ENCODE results near the gene RPP38.

The RPP38 gene

DNA sequence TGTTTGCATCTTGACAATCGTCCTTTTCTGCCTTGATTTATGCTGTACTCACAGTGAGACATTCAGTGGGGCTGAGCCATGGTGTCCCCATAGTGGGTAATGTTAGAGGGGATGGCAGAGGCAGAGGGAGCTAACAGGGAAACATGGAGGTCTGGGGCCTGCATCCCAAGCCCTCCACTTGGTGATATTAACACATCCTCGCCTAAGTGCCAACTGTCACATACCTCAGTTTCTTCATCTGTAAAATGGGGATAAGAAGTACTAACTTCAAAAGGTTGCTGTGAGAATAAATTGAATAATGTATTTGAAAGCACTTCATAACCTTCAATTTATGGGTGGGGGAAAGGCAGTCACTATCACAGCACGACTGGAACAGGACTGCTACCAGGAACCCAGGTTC lies 27.8 kb downstream of the RPP38 start:
- no peaks in the 10 kb centered on the region for H3K9me3 ChIP-seq (ENCODE audit: control insufficient read depth in 2 of 2, low read length in 2 of 2)
- no peak overlapping the region for H3K27ac ChIP-seq (ENCODE audit: low read depth in 2 of 2, low read length in 2 of 2)
- H3K9ac ChIP-seq (ENCODE audit: low read depth in 1 of 2, low read length in 2 of 2): no peak overlapping the region
- no peak overlapping the region for H3K4me3 ChIP-seq (ENCODE audit: low read length in 2 of 2)
- H3K27me3 ChIP-seq (ENCODE audit: control insufficient read depth in 2 of 2, insufficient read depth in 2 of 2, low read length in 2 of 2): no peaks in the 10 kb centered on the region
- H3K36me3 ChIP-seq (ENCODE audit: control insufficient read depth in 2 of 2, insufficient read depth in 2 of 2, low read length in 2 of 2): peaks cover 18 to 21% of the 10 kb centered on the region in 2 donors
- H3K4me1 ChIP-seq (ENCODE audit: control insufficient read depth in 2 of 2, insufficient read depth in 2 of 2, low read length in 2 of 2): no peaks in the 10 kb centered on the region

- Histone ChIP-seq H3K27ac (ENCODE audit: low read depth in 2 of 2, low read length in 2 of 2) (no peak overlapping the region), H3K4me3 (ENCODE audit: low read length in 2 of 2) (no peak overlapping the region), H3K4me1 (ENCODE audit: control insufficient read depth in 2 of 2, insufficient read depth in 2 of 2, low read length in 2 of 2) (no peaks in the 10 kb centered on the region), H3K27me3 (ENCODE audit: control insufficient read depth in 2 of 2, insufficient read depth in 2 of 2, low read length in 2 of 2) (no peaks in the 10 kb centered on the region), H3K9ac (ENCODE audit: low read depth in 1 of 2, low read length in 2 of 2) (no peak overlapping the region), H3K36me3 (ENCODE audit: control insufficient read depth in 2 of 2, insufficient read depth in 2 of 2, low read length in 2 of 2) (peaks cover 33 to 35% of the 10 kb centered on the region in 2 donors), H3K9me3 (ENCODE audit: control insufficient read depth in 2 of 2, low read length in 2 of 2) (no peaks in the 10 kb centered on the region)
Measured at GRCh38 chr10:15131330-15131729, 34.2 kb downstream of the RPP38 start.

DNA sequence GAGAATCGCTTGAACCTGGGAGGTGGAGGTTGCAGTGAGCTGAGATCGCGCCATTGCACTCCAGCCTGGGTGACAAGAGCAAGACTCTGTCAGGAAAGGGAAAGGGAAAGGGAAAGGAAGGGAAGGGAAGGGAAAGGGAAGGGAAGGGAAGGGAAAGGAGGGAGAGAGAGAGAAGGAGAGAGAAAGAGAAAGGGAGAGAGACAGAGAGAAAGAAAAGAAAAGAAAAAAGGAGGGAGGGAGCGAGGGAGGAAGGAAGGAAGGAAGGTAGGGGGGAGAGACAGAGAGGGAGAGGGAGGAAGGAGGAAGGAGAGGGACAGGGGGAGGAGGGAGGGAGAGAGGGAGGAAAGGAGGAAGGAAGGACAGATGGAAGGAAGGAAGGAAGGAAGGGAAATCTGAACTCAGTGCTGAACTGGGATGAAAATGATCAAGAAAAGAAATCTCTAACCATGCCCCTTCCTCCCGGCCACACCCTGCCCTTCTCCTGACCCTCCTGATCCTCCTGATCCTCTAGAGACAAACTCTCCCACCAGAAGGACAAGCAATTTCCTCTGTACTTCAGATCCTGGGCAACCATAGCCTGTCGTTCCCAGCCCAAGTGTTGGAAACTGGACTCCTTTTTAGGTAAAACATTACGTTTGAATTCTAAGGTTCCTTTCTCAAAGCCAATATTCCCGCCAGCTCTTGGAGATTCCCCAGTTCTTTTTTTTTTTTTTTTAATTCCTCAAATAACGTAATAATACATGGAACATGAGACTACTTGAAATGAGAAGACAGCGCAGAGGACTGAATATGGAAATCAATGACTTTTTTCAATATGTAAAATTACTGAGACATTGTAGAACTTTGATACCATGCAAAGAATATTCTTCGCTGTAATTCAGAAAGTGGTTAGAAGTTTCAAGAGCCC lies 39.2 kb downstream of the RPP38 start:
- no peak overlapping the region for H3K4me3 ChIP-seq (ENCODE audit: low read length in 2 of 2)
- H3K27me3 ChIP-seq (ENCODE audit: control insufficient read depth in 2 of 2, insufficient read depth in 2 of 2, low read length in 2 of 2): no peaks in the 10 kb centered on the region
- H3K9ac ChIP-seq (ENCODE audit: low read depth in 1 of 2, low read length in 2 of 2): no peak overlapping the region
- peaks cover 27 to 36% of the 10 kb centered on the region in 2 donors for H3K36me3 ChIP-seq (ENCODE audit: control insufficient read depth in 2 of 2, insufficient read depth in 2 of 2, low read length in 2 of 2)
- H3K27ac ChIP-seq (ENCODE audit: low read depth in 2 of 2, low read length in 2 of 2): no peak overlapping the region
- H3K9me3 ChIP-seq (ENCODE audit: control insufficient read depth in 2 of 2, low read length in 2 of 2): no peaks in the 10 kb centered on the region
- H3K4me1 ChIP-seq (ENCODE audit: control insufficient read depth in 2 of 2, insufficient read depth in 2 of 2, low read length in 2 of 2): no peaks in the 10 kb centered on the region

GRCh38 chr10:15137036-15137359 lies 39.8 kb downstream of the RPP38 start:
- H3K9me3 ChIP-seq (ENCODE audit: control insufficient read depth in 2 of 2, low read length in 2 of 2): no peaks in the 10 kb centered on the region
- no peak overlapping the region for H3K4me3 ChIP-seq (ENCODE audit: low read length in 2 of 2)
- H3K4me1 ChIP-seq (ENCODE audit: control insufficient read depth in 2 of 2, insufficient read depth in 2 of 2, low read length in 2 of 2): peaks cover 0 to 2% of the 10 kb centered on the region in 2 donors
- H3K27ac ChIP-seq (ENCODE audit: low read depth in 2 of 2, low read length in 2 of 2): no peak overlapping the region
- no peaks in the 10 kb centered on the region for H3K27me3 ChIP-seq (ENCODE audit: control insufficient read depth in 2 of 2, insufficient read depth in 2 of 2, low read length in 2 of 2)
- peaks cover 27 to 33% of the 10 kb centered on the region in 2 donors for H3K36me3 ChIP-seq (ENCODE audit: control insufficient read depth in 2 of 2, insufficient read depth in 2 of 2, low read length in 2 of 2)
- no peak overlapping the region for H3K9ac ChIP-seq (ENCODE audit: low read depth in 1 of 2, low read length in 2 of 2)

GRCh38 chr10:15137636-15138035 lies 40.5 kb downstream of the RPP38 start:
- H3K9me3 ChIP-seq (ENCODE audit: control insufficient read depth in 2 of 2, low read length in 2 of 2): no peaks in the 10 kb centered on the region
- peaks cover 26 to 32% of the 10 kb centered on the region in 2 donors for H3K36me3 ChIP-seq (ENCODE audit: control insufficient read depth in 2 of 2, insufficient read depth in 2 of 2, low read length in 2 of 2)
- no peak overlapping the region for H3K4me3 ChIP-seq (ENCODE audit: low read length in 2 of 2)
- H3K27me3 ChIP-seq (ENCODE audit: control insufficient read depth in 2 of 2, insufficient read depth in 2 of 2, low read length in 2 of 2): no peaks in the 10 kb centered on the region
- H3K27ac ChIP-seq (ENCODE audit: low read depth in 2 of 2, low read length in 2 of 2): no peak overlapping the region
- peaks cover 0 to 2% of the 10 kb centered on the region in 2 donors for H3K4me1 ChIP-seq (ENCODE audit: control insufficient read depth in 2 of 2, insufficient read depth in 2 of 2, low read length in 2 of 2)
- no peak overlapping the region for H3K9ac ChIP-seq (ENCODE audit: low read depth in 1 of 2, low read length in 2 of 2)

DNA sequence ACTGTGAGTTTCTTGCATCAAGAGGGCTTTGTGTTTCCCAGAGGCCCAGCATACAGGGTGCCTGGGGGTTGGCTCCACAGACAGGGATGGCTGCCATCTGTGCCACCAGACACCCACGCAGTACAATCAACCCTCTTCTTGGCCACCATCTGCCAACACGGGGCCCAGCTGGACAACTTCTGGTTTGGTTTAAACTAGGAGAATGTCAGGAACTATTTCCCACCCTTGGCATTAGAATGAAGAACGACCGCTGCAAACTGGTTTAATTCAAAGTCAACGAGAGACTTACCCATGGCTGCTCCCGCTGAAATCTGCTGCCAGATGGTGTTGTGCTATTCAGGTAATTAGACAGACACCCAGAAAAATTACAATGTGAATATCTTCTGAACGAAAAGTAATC lies 43.5 kb downstream of the RPP38 start:
- Histone ChIP-seq H3K9ac (ENCODE audit: low read depth in 1 of 2, low read length in 2 of 2) (no peak overlapping the region), H3K4me3 (ENCODE audit: low read length in 2 of 2) (no peak overlapping the region), H3K9me3 (ENCODE audit: control insufficient read depth in 2 of 2, low read length in 2 of 2) (no peaks in the 10 kb centered on the region), H3K27me3 (ENCODE audit: control insufficient read depth in 2 of 2, insufficient read depth in 2 of 2, low read length in 2 of 2) (no peaks in the 10 kb centered on the region), H3K27ac (ENCODE audit: low read depth in 2 of 2, low read length in 2 of 2) (no peak overlapping the region), H3K4me1 (ENCODE audit: control insufficient read depth in 2 of 2, insufficient read depth in 2 of 2, low read length in 2 of 2) (peaks cover 0 to 2% of the 10 kb centered on the region in 2 donors), H3K36me3 (ENCODE audit: control insufficient read depth in 2 of 2, insufficient read depth in 2 of 2, low read length in 2 of 2) (peaks cover 5 to 7% of the 10 kb centered on the region in 2 donors)

- Histone ChIP-seq H3K27me3 (ENCODE audit: control insufficient read depth in 2 of 2, insufficient read depth in 2 of 2, low read length in 2 of 2) (no peaks in the 10 kb centered on the region), H3K27ac (ENCODE audit: low read depth in 2 of 2, low read length in 2 of 2) (no peak overlapping the region), H3K4me1 (ENCODE audit: control insufficient read depth in 2 of 2, insufficient read depth in 2 of 2, low read length in 2 of 2) (peaks cover 0 to 2% of the 10 kb centered on the region in 2 donors), H3K9ac (ENCODE audit: low read depth in 1 of 2, low read length in 2 of 2) (peak overlapping the region in 1 of 2 donors; percentile 17), H3K36me3 (ENCODE audit: control insufficient read depth in 2 of 2, insufficient read depth in 2 of 2, low read length in 2 of 2) (peaks cover 5 to 7% of the 10 kb centered on the region in 2 donors), H3K4me3 (ENCODE audit: low read length in 2 of 2) (no peak overlapping the region), H3K9me3 (ENCODE audit: control insufficient read depth in 2 of 2, low read length in 2 of 2) (no peaks in the 10 kb centered on the region)
Measured at GRCh38 chr10:15141136-15142054, 44.2 kb downstream of the RPP38 start.

- H3K9me3 ChIP-seq (ENCODE audit: control insufficient read depth in 2 of 2, low read length in 2 of 2): no peaks in the 10 kb centered on the region
- H3K4me3 ChIP-seq (ENCODE audit: low read length in 2 of 2): no peak overlapping the region
- H3K27ac ChIP-seq (ENCODE audit: low read depth in 2 of 2, low read length in 2 of 2): no peak overlapping the region
- H3K4me1 ChIP-seq (ENCODE audit: control insufficient read depth in 2 of 2, insufficient read depth in 2 of 2, low read length in 2 of 2): peaks cover 0 to 2% of the 10 kb centered on the region in 2 donors
- H3K9ac ChIP-seq (ENCODE audit: low read depth in 1 of 2, low read length in 2 of 2): no peak overlapping the region
- H3K36me3 ChIP-seq (ENCODE audit: control insufficient read depth in 2 of 2, insufficient read depth in 2 of 2, low read length in 2 of 2): peaks cover 0 to 2% of the 10 kb centered on the region in 2 donors
- no peaks in the 10 kb centered on the region for H3K27me3 ChIP-seq (ENCODE audit: control insufficient read depth in 2 of 2, insufficient read depth in 2 of 2, low read length in 2 of 2)
Measured at GRCh38 chr10:15144788-15145187, 47.6 kb downstream of the RPP38 start.

GRCh38 chr10:15146366-15146765 lies 49.2 kb downstream of the RPP38 start:
- Histone ChIP-seq H3K4me1 (ENCODE audit: control insufficient read depth in 2 of 2, insufficient read depth in 2 of 2, low read length in 2 of 2) (peaks cover 0 to 2% of the 10 kb centered on the region in 2 donors), H3K4me3 (ENCODE audit: low read length in 2 of 2) (no peak overlapping the region), H3K9ac (ENCODE audit: low read depth in 1 of 2, low read length in 2 of 2) (no peak overlapping the region), H3K36me3 (ENCODE audit: control insufficient read depth in 2 of 2, insufficient read depth in 2 of 2, low read length in 2 of 2) (no peaks in the 10 kb centered on the region), H3K27me3 (ENCODE audit: control insufficient read depth in 2 of 2, insufficient read depth in 2 of 2, low read length in 2 of 2) (no peaks in the 10 kb centered on the region), H3K9me3 (ENCODE audit: control insufficient read depth in 2 of 2, low read length in 2 of 2) (no peaks in the 10 kb centered on the region), H3K27ac (ENCODE audit: low read depth in 2 of 2, low read length in 2 of 2) (no peak overlapping the region)

All from mucosa of rectum (tissue), 2 donors.